Measurements from ENCODE around the gene USP25. TPM values are rescaled to one million over a fixed set of nuclear protein-coding genes. Genes with fewer than 3 reads are reported as not detected.

USP25 gene
- polyA plus RNA-seq, 1 experiment = 35.3 TPM

GRCh38 chr21:15687208-15687607, 42.6 kb upstream of the USP25 start:
- DNase-seq (ENCODE audit: low read depth, low spot score) = no peak
- POLR2A ChIA-PET = no interaction called here

GRCh38 chr21:15688016-15688415, 41.8 kb upstream of the USP25 start:
- POLR2A ChIA-PET = no interaction called here
- no peak overlapping the region for H3K4me3 ChIP-seq (ENCODE audit: low read depth, low read length)
- no peaks in the 10 kb centered on the region for H3K27me3 ChIP-seq (ENCODE audit: control insufficient read depth, insufficient read depth, low read length)
- H3K27ac ChIP-seq (ENCODE audit: low read depth, low read length) = no peak overlapping the region
- TF ChIP-seq CTCF (IDR thresholded peaks at IDR 0.05; ENCODE audit: low read depth, low read length) = no peak
- no peak for DNase-seq (ENCODE audit: low read depth, low spot score)
- peaks cover 13% of the 10 kb centered on the region; the same call in 1 of the 2 replicates for H3K9me3 ChIP-seq (ENCODE audit: control insufficient read depth, insufficient read depth, low read length)
- CTCF ChIA-PET = no interaction called here

More at GRCh38 chr21:15687208-15687607, 42.6 kb upstream of the USP25 start:
- Histone ChIP-seq H3K27me3 (ENCODE audit: control insufficient read depth, insufficient read depth, low read length) (no peaks in the 10 kb centered on the region), H3K27ac (ENCODE audit: low read depth, low read length) (no peak overlapping the region), H3K4me3 (ENCODE audit: low read depth, low read length) (no peak overlapping the region), H3K9me3 (ENCODE audit: control insufficient read depth, insufficient read depth, low read length) (peaks cover 13% of the 10 kb centered on the region; the same call in 1 of the 2 replicates)
- CTCF ChIA-PET = no interaction called here
- no peak for TF ChIP-seq CTCF (IDR thresholded peaks at IDR 0.05; ENCODE audit: low read depth, low read length)

GRCh38 chr21:15688809-15689208, 41.0 kb upstream of the USP25 start:
- Histone ChIP-seq H3K9me3 (ENCODE audit: control insufficient read depth, insufficient read depth, low read length) (peaks cover 13% of the 10 kb centered on the region; the same call in 1 of the 2 replicates), H3K27me3 (ENCODE audit: control insufficient read depth, insufficient read depth, low read length) (no peaks in the 10 kb centered on the region), H3K27ac (ENCODE audit: low read depth, low read length) (no peak overlapping the region), H3K4me3 (ENCODE audit: low read depth, low read length) (no peak overlapping the region)
- no peak for DNase-seq (ENCODE audit: low read depth, low spot score)
- CTCF ChIA-PET = no interaction called here
- POLR2A ChIA-PET = no interaction called here
- no peak for TF ChIP-seq CTCF (IDR thresholded peaks at IDR 0.05; ENCODE audit: low read depth, low read length)

GRCh38 chr21:15692711-15693110, 37.1 kb upstream of the USP25 start:
- no peak for TF ChIP-seq CTCF (IDR thresholded peaks at IDR 0.05; ENCODE audit: low read depth, low read length)
- POLR2A ChIA-PET = no interaction called here
- CTCF ChIA-PET = no interaction called here

GRCh38 chr21:15695241-15695640, 34.5 kb upstream of the USP25 start:
- ChIA-PET CTCF (no interaction called here), POLR2A (no interaction called here)
- Histone ChIP-seq H3K9me3 (ENCODE audit: control insufficient read depth, insufficient read depth, low read length) (no peaks in the 10 kb centered on the region), H3K27me3 (ENCODE audit: control insufficient read depth, insufficient read depth, low read length) (no peaks in the 10 kb centered on the region), H3K27ac (ENCODE audit: low read depth, low read length) (no peak overlapping the region), H3K4me3 (ENCODE audit: low read depth, low read length) (no peak overlapping the region)
- DNase-seq (ENCODE audit: low read depth, low spot score) = no peak
- no peak for TF ChIP-seq CTCF (IDR thresholded peaks at IDR 0.05; ENCODE audit: low read depth, low read length)

More at GRCh38 chr21:15692711-15693110, 37.1 kb upstream of the USP25 start:
- DNase-seq (ENCODE audit: low read depth, low spot score) = no peak
- no peak overlapping the region for H3K27ac ChIP-seq (ENCODE audit: low read depth, low read length)
- no peak overlapping the region for H3K4me3 ChIP-seq (ENCODE audit: low read depth, low read length)
- H3K27me3 ChIP-seq (ENCODE audit: control insufficient read depth, insufficient read depth, low read length) = no peaks in the 10 kb centered on the region
- H3K9me3 ChIP-seq (ENCODE audit: control insufficient read depth, insufficient read depth, low read length) = no peaks in the 10 kb centered on the region

Data from AG04450 (cell line).